Measurements from ENCODE around the gene KRTAP10-9. TPM values are rescaled to one million over a fixed set of nuclear protein-coding genes. Genes with fewer than 3 reads are reported as not detected.

KRTAP10-9 gene
- total and polyA plus RNA-seq, 2 of the 8 experiments (the other 6 are each of a cell fraction or from before 2014, with no cell fraction given), result not detected

- no peaks in the 10 kb centered on the region for H3K27me3 ChIP-seq (replicated peaks in 1 of 4; ENCODE audit: control insufficient read depth in 3 of 4, extremely low read depth in 1 of 4, insufficient read depth in 3 of 4, low read length in 3 of 4)
- H2AK5ac ChIP-seq (ENCODE audit: low read depth, low read length), result no peak overlapping the region
- H4K91ac ChIP-seq (replicated peaks; ENCODE audit: insufficient read length, low read length), result no peak overlapping the region
- H3K9ac ChIP-seq (replicated peaks in 1 of 4; ENCODE audit: extremely low read depth in 1 of 4, low read depth in 3 of 4, low read length in 3 of 4), result no peak overlapping the region
- no peak overlapping the region for H3K23ac ChIP-seq (ENCODE audit: insufficient read length)
- H3K18ac ChIP-seq (ENCODE audit: extremely low read depth, low read length), result no peak overlapping the region
- no peak overlapping the region for H3K27ac ChIP-seq (ENCODE audit: low read depth, low read length)
- TF ChIP-seq BRCA1 (IDR thresholded peaks at IDR 0.05; ENCODE audit: low read depth, low read length) (no peak), TCF12 (IDR thresholded peaks at IDR 0.05; ENCODE audit: low read depth, low read length) (no peak), SRF (IDR thresholded peaks at IDR 0.05; ENCODE audit: low read depth, low read length) (no peak), SP4 (IDR thresholded peaks at IDR 0.05; ENCODE audit: low read length) (no peak), POU5F1 (IDR thresholded peaks at IDR 0.05; ENCODE audit: low read depth, low read length) (no peak), NANOG (IDR thresholded peaks at IDR 0.05; ENCODE audit: insufficient read depth, low read depth, low read length, poor library complexity, severe bottlenecking) (no peak), KDM1A (IDR thresholded peaks at IDR 0.05; ENCODE audit: borderline replicate concordance, low read length) (no peak), JUND (IDR thresholded peaks at IDR 0.05; ENCODE audit: low read length) (no peak), TAF7 (optimal IDR thresholded peaks at IDR 0.05; ENCODE audit: borderline replicate concordance, low read depth, low read length) (no peak), HDAC2 (IDR thresholded peaks at IDR 0.05; ENCODE audit: borderline replicate concordance in 1 of 2, low read depth in 2 of 2, low read length in 2 of 2) (no peak), CREB1 (IDR thresholded peaks at IDR 0.05) (no peak)
- TF ChIP-seq, protein P1, sequence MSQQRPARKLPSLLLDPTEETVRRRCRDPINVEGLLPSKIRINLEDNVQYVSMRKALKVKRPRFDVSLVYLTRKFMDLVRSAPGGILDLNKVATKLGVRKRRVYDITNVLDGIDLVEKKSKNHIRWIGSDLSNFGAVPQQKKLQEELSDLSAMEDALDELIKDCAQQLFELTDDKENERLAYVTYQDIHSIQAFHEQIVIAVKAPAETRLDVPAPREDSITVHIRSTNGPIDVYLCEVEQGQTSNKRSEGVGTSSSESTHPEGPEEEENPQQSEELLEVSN (IDR thresholded peaks at IDR 0.05), result no peak
- 0 out of 2 replicates have a peak overlapping the region, but pooled peaks have one; percentile 46 for H2BK15ac ChIP-seq (ENCODE audit: low read length)
- WGBS, 2 experiments (ENCODE audit: extremely low coverage in 1 of 2, insufficient coverage in 1 of 2, insufficient read length in 1 of 2, insufficient replicate concordance in 2 of 2, low coverage in 1 of 2, low lambda C conversion rate in 2 of 2, missing lambda C conversion rate in 1 of 2), result 87% methylated on average over 16 of the region's 18 CpGs; no CpG with 5 or more reads in 1 of the 2 experiments
- no peaks in the 10 kb centered on the region; a peak in 1 of 7 replicates for H3K4me1 ChIP-seq (replicated peaks in 1 of 4; ENCODE audit: control insufficient read depth in 3 of 4, insufficient read depth in 4 of 4, low read length in 3 of 4)
- H3K4me2 ChIP-seq (ENCODE audit: insufficient read depth in 1 of 2, low read depth in 2 of 2, low read length in 2 of 2), result no peak overlapping the region
- no peak overlapping the region for H2BK20ac ChIP-seq (ENCODE audit: low read length)
- POLR2A ChIA-PET (ENCODE audit: partially characterized antibody), result no interaction called here
- H3K56ac ChIP-seq (replicated peaks; ENCODE audit: insufficient read length, low read depth, low read length), result no peak overlapping the region
- no peak overlapping the region for H2BK5ac ChIP-seq (ENCODE audit: low read depth, low read length)
- no peak overlapping the region for H3K4ac ChIP-seq (replicated peaks; ENCODE audit: insufficient read length, low read depth, low read length)
- no peaks in the 10 kb centered on the region for H3K79me1 ChIP-seq (ENCODE audit: low read depth, low read length)
- FAIRE-seq (no peak), DNase-seq (ENCODE audit: low read depth in 1 of 2, low spot score in 2 of 2) (no peak)
- CTCF ChIA-PET (ENCODE audit: partially characterized antibody), result interaction anchor here (0.6 kb wide), 1 partner anchor 92 kb away, joined by 3 read pairs; no protein-coding TSS in a partner anchor
- H2AFZ ChIP-seq (ENCODE audit: low read length), result no peak overlapping the region
- no peak overlapping the region for H4K5ac ChIP-seq (ENCODE audit: insufficient read length, low read depth, low read length)
- H4K8ac ChIP-seq (ENCODE audit: extremely low read depth, insufficient read depth, low read length), result no peak overlapping the region
- no peaks in the 10 kb centered on the region for H3K79me2 ChIP-seq (ENCODE audit: control insufficient read depth in 1 of 2, insufficient read depth in 2 of 2, low read length in 2 of 2)
- no peaks in the 10 kb centered on the region for H3K36me3 ChIP-seq (ENCODE audit: control insufficient read depth in 2 of 4, insufficient read depth in 4 of 4, low read length in 3 of 4)
- no peaks in the 10 kb centered on the region for H3K23me2 ChIP-seq (ENCODE audit: low read depth, low read length)
- H3K4me3 ChIP-seq (ENCODE audit: extremely low read depth in 1 of 4, insufficient read depth in 2 of 4, low read depth in 3 of 4, low read length in 4 of 4), result no peak overlapping the region
- peak overlapping the region; percentile 68; the same call in 1 of the 2 replicates for H2BK12ac ChIP-seq (ENCODE audit: low read depth, low read length)
- H3K9me3 ChIP-seq (ENCODE audit: insufficient read depth in 2 of 2, low read depth in 1 of 2, low read length in 1 of 2), result peaks cover 9 to 13% of the 10 kb centered on the region in 2 experiments
- no peaks in the 10 kb centered on the region for H4K20me1 ChIP-seq (replicated peaks in 1 of 2; ENCODE audit: control insufficient read depth in 1 of 2, insufficient read depth in 2 of 2, low read length in 2 of 2)
- H2BK120ac ChIP-seq (replicated peaks; ENCODE audit: low read depth, low read length), result no peak overlapping the region
- no peak overlapping the region for H3K14ac ChIP-seq (ENCODE audit: insufficient read length)
Measured at GRCh38 chr21:44628707-44629391, 2.0 kb downstream of the KRTAP10-9 start.

Data from H1 (cell line).